K562 (cell line): ENCODE results near the gene SMG6. TPM values are rescaled to one million over a fixed set of nuclear protein-coding genes. Genes with fewer than 3 reads are reported as not detected.

Experiments used
- ATAC-seq: fragments of 200-7000 bp; cut with Tn5 transposase; 3 replicates; pipeline ENCODE4 v1.9.1; 2020; ENCODE audit warnings: moderate library complexity
- BruUV-seq: library from RNA; stranded (reverse); fragments of 400-500 nt; replicated peaks from 2 replicates; lab custom pipeline; 2021; lab: Mats Ljungman, UMichigan
- CTCF ChIA-PET: fragments of 300-600 bp; formaldehyde crosslinking; extraction: SDS; loops from one replicate; lab custom pipeline; 2021; ENCODE audit warnings: low intra/inter-chr PET ratio; lab: Yijun Ruan, JAX
- POLR2A ChIA-PET: fragments of 300-600, 350-650 bp; sonication (Branson Sonifier 250); formaldehyde crosslinking; extraction: SDS; loops from one replicate; lab custom pipeline; 2021; ENCODE audit warnings: antibody characterized with exemption, inconsistent platforms; lab: Yijun Ruan, JAX
- DNase-seq, 4 experiments: peaks; one replicate each; pipeline versions ENCODE4 v3.0.0 to v3.0.0-alpha.2; 2011 to 2018; ENCODE audit warnings: low spot score in 3 of 4, mixed read lengths in 3 of 4; ENCODE audit errors: extremely low read depth in 1 of 4
- FAIRE-seq: peaks from 2 replicates; lab custom pipeline; 2011; peaks lifted over from hg19 to GRCh38; lab: Jason Lieb, UNC
- H2AFZ ChIP-seq: 2 replicates; pipeline ENCODE4 v1.6.0; 2011; ENCODE audit warnings: low read depth, low read length, control low read depth, inconsistent platforms
- H3K27ac ChIP-seq: fragments of 200-600 bp; 3 replicates; pipeline ENCODE4 v1.8.0; 2011; ENCODE audit warnings: low read depth, mild to moderate bottlenecking, control low read depth, inconsistent platforms, low read length, moderate library complexity, mixed read lengths; ENCODE audit errors: extremely low read depth
- H3K27me3 ChIP-seq, 2 experiments: fragments of 300-600 bp in 1 of 2; 2 replicates in 1 of 2; 3 replicates in 1 of 2; pipeline versions ENCODE4 v1.6.0 to v1.8.0; 2011; ENCODE audit warnings: inconsistent platforms in 2 of 2, low read length in 2 of 2, mild to moderate bottlenecking in 1 of 2, mixed read lengths in 1 of 2, moderate library complexity in 1 of 2; ENCODE audit not compliant: control insufficient read depth in 2 of 2, insufficient read depth in 2 of 2
- H3K36me3 ChIP-seq: fragments of 300-600 bp; 3 replicates; pipeline ENCODE4 v1.8.0; 2011; ENCODE audit warnings: mild to moderate bottlenecking, low read length, inconsistent platforms; ENCODE audit not compliant: control insufficient read depth, insufficient read depth
- H3K4me1 ChIP-seq, 2 experiments: fragments of 200-600 bp in 1 of 2; replicated peaks in 1 of 2; 2 replicates in 1 of 2; 3 replicates in 1 of 2; pipeline versions ENCODE4 v1.5.1 to v1.8.0; 2011; ENCODE audit warnings: inconsistent platforms in 2 of 2, low read length in 2 of 2, mild to moderate bottlenecking in 1 of 2, mixed read lengths in 1 of 2, moderate library complexity in 1 of 2; ENCODE audit not compliant: control insufficient read depth in 2 of 2, insufficient read depth in 2 of 2
- H3K4me2 ChIP-seq: 2 replicates; pipeline ENCODE4 v1.6.1; 2011; ENCODE audit warnings: low read length, control low read depth, inconsistent platforms, mixed read lengths; ENCODE audit not compliant: insufficient read depth
- H3K4me3 ChIP-seq: fragments of 200-600 bp; sonication (generic), shearing (Covaris generic); 2 replicates; pipeline ENCODE4 v1.5.1; 2016; ENCODE audit warnings: control low read depth, inconsistent platforms
- H3K79me2 ChIP-seq: fragments of 200-600 bp; 3 replicates; pipeline ENCODE4 v1.8.0; 2011; ENCODE audit warnings: low read length, inconsistent platforms; ENCODE audit not compliant: control insufficient read depth, insufficient read depth
- H3K9ac ChIP-seq, 2 experiments: 2 replicates each; pipeline versions ENCODE4 v1.6.0 to v1.6.1; 2011; ENCODE audit warnings: low read depth in 2 of 2, low read length in 2 of 2, control low read depth in 1 of 2, inconsistent platforms in 1 of 2, mild to moderate bottlenecking in 1 of 2, mixed read lengths in 1 of 2; ENCODE audit not compliant: insufficient read depth in 1 of 2
- H3K9me1 ChIP-seq: one replicate; pipeline ENCODE4 v1.6.0; 2011; ENCODE audit warnings: inconsistent platforms, mild to moderate bottlenecking, low read length, moderate library complexity; ENCODE audit not compliant: control insufficient read depth, insufficient read depth
- H3K9me3 ChIP-seq: replicated peaks from 2 replicates; pipeline ENCODE4 v1.5.1; 2011; ENCODE audit warnings: low read depth, low read length, inconsistent platforms; ENCODE audit not compliant: control insufficient read depth, insufficient read depth
- H4K20me1 ChIP-seq: replicated peaks from 2 replicates; pipeline ENCODE4 v1.6.1; 2011; ENCODE audit warnings: low read length, inconsistent platforms, mixed read lengths; ENCODE audit not compliant: control insufficient read depth, insufficient read depth
- AFF1 ChIP-seq, 2 experiments: fragments of 450-650 bp; IDR thresholded peaks; 2 replicates each; pipeline ENCODE4 v1.6.1; 2018; ENCODE audit warnings: mild to moderate bottlenecking in 2 of 2, low read depth in 1 of 2; ENCODE audit not compliant: partially characterized antibody in 2 of 2
- GTF2B ChIP-seq: IDR thresholded peaks from 2 replicates; pipeline ENCODE4 v1.6.1; 2011; ENCODE audit not compliant: insufficient read length; ENCODE audit errors: extremely low read depth
- LCOR ChIP-seq: sonication (generic); formaldehyde crosslinking; IDR thresholded peaks from 2 replicates; pipeline ENCODE4 v1.8.0; 2022; ENCODE audit warnings: mild to moderate bottlenecking, missing genetic modification reagents
- MBD2 ChIP-seq: sonication (generic); IDR thresholded peaks from 2 replicates; pipeline ENCODE4 v1.6.1; 2016; ENCODE audit warnings: low read depth, borderline replicate concordance
- POLR2AphosphoS2 ChIP-seq: IDR thresholded peaks from 2 replicates; pipeline ENCODE4 v1.6.1; 2012; ENCODE audit warnings: low read length, improper control_type of control experiment
- SOX6 ChIP-seq: fragments of 450-650 bp; IDR thresholded peaks from 2 replicates; pipeline ENCODE4 v1.6.1; 2014; ENCODE audit warnings: mild to moderate bottlenecking
- ZNF316 ChIP-seq: fragments of 450-650 bp; IDR thresholded peaks from 2 replicates; pipeline ENCODE4 v1.6.1; 2016
- WGBS: fragments of 100-300 bp; shearing (Covaris generic); methylation state at CpG from one replicate; pipeline ENCODE4 v1.1.6; 2016; ENCODE audit warnings: low coverage, mixed read lengths; ENCODE audit not compliant: insufficient coverage; ENCODE audit errors: missing lambda C conversion rate; 5-methylcytosine and 5-hydroxymethylcytosine counted together
- in situ Hi-C: fragments of 300-500 bp; cut with MboI; formaldehyde crosslinking; loops from 4 replicates; pipeline ENCODE4 v1.15.0; 2018; ENCODE audit warnings: inconsistent platforms, mixed read lengths
- intact Hi-C: fragments of 100-400 bp; cut with micrococcal nuclease; formaldehyde crosslinking; loops from 2 replicates; pipeline ENCODE4 v1.14.2; 2022
- polyA plus RNA-seq, 8 experiments: library from polyadenylated mRNA; depleted of rRNA in 4 of 8; stranded (reverse) in 5 of 8; unstranded in 3 of 8; fragments of >200 nt; fragmentation: Nextera tagmentation in 2 of 8; fragmentation: Illumina TruSeq in 1 of 8; extraction: Ambion mirVana in 2 of 8; extraction: Trizol in 1 of 8; gene quantifications; 2 replicates each; pipeline versions ENCODE4 v1.2.1 to v1.2.3, GENCODE V29; 2011 to 2014; ENCODE audit warnings: inconsistent platforms in 1 of 8, missing spikeins in 1 of 8
- total RNA-seq, 7 experiments: library from RNA; depleted of rRNA in 6 of 7; stranded (reverse); fragments of >200 nt in 6 of 7; fragmentation: Illumina TruSeq in 2 of 7; extraction: Trizol in 2 of 7; gene quantifications; 2 replicates each; pipeline versions ENCODE4 v1.2.1 to v1.2.3, GENCODE V29; 2011 to 2021; ENCODE audit warnings: low replicate concordance in 1 of 7

SMG6 gene
- total and polyA plus RNA-seq, 9 of the 15 experiments (the other 6 are each of a cell fraction or from before 2014, with no cell fraction given), result 0.44 to 13.9 (median 6.0) TPM

- no peak for TF ChIP-seq AFF1 (IDR thresholded peaks at IDR 0.05; ENCODE audit: low read depth in 1 of 2, partially characterized antibody in 2 of 2)
- no peak for TF ChIP-seq LCOR (CRISPR knock-in tag)
- no peak for TF ChIP-seq SOX6
- TF ChIP-seq MBD2, result no peak
Observed at GRCh38 chr17:2239882-2240430, 63.6 kb downstream of the SMG6 start (continued).

- BruUV-seq, result no TSS peak
- CTCF ChIA-PET, result no interaction called here
Observed at GRCh38 chr17:2239170-2239551, 64.4 kb downstream of the SMG6 start.

More at GRCh38 chr17:2239170-2239551, 64.4 kb downstream of the SMG6 start:
- no peak overlapping the region for H2AFZ ChIP-seq
- no peaks in the 10 kb centered on the region for H4K20me1 ChIP-seq
- FAIRE-seq (no peak), DNase-seq (no peak), ATAC-seq (no peak)
- H3K9ac ChIP-seq, result no peak overlapping the region
- POLR2A ChIA-PET, result no interaction called here
- H3K9me3 ChIP-seq, result no peaks in the 10 kb centered on the region
- WGBS, result 91% methylated on average over 2 of the region's 2 CpGs
- intact Hi-C loops, result no loop called here
- peaks cover 29% of the 10 kb centered on the region; the same call in 2 of the 3 replicates for H3K36me3 ChIP-seq
- in situ Hi-C loops, result loop anchor here (25.0 kb wide), 1 partner anchor 327 kb away; no protein-coding TSS in a partner anchor
- no peaks in the 10 kb centered on the region for H3K9me1 ChIP-seq
- H3K4me3 ChIP-seq, result no peak overlapping the region
- H3K79me2 ChIP-seq, result no peaks in the 10 kb centered on the region
- TF ChIP-seq ZNF316 (peak; percentile 52), POLR2AphosphoS2 (no peak), GTF2B (no peak)
- no peaks in the 10 kb centered on the region for H3K27me3 ChIP-seq
- no peaks in the 10 kb centered on the region; a peak in 1 of 5 replicates for H3K4me1 ChIP-seq
- H3K4me2 ChIP-seq, result no peak overlapping the region
- H3K27ac ChIP-seq, result no peak overlapping the region
